ENCODE results near the gene MPDU1.

GRCh38 chr17:7561028-7561575, 22.6 kb upstream of the MPDU1 start:
- TF ChIP-seq CTCF (IDR thresholded peaks at IDR 0.05) (peak; percentile 74 to 96 (median 94)), POLR2A (IDR thresholded peaks at IDR 0.05) (peak in 1 of 2 donors; percentile 12)

Data from Peyer's patch (tissue), 4 donors.